ENCODE measurements around the gene SARS2. TPM values are rescaled to one million over a fixed set of nuclear protein-coding genes. Genes with fewer than 3 reads are reported as not detected.

Gene SARS2
- total RNA-seq, 1 experiment from 2014 or later, result 57.4 TPM

DNA sequence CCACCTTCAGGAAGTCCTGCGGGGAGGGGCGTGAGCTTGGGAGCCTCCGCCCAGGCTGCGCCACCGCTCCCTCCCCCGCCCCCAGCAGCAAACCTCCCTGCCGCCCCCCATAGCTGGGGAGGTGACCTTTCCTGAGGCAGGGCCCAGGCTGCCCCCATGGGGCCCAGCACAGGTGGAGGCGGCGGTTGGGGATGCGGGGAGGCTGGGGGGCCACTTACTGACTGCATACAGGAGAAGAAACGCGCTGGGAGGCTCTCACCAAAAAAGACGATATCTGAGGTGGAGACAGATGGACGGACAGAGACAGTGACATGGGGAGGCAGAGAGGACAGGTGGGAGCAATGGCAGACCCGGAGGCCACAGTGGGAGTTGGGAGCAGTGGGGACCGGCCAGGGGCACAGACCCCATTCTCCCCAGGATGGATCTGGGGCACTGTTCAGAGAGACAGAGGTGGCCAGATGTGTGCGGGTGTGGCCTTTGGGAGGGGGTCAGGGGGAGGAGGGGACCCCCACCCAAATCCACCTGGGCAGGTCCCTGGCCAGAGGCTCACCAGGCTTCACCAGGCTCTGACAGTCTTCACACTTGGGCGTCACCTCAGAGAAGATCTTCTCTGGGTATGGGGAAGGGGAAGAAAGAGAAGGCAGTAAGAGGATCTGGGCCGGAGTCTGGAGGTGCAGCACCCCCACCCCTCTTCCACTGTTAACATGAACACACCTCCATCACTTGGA lies 49.5 kb downstream of the SARS2 start:
- no peak overlapping the region for H2AFZ ChIP-seq (ENCODE audit: low read length)
- H4K5ac ChIP-seq (ENCODE audit: insufficient read length, low read depth, low read length), result no peak overlapping the region
- no peak for DNase-seq
- H2BK20ac ChIP-seq (ENCODE audit: low read depth, low read length, poor library complexity, severe bottlenecking), result no peak overlapping the region
- no peak overlapping the region for H2AK5ac ChIP-seq (ENCODE audit: insufficient read length, low read length)
- H2BK15ac ChIP-seq (ENCODE audit: low read depth, low read length), result no peak overlapping the region
- Mint-ChIP-seq H3K27ac (peak overlapping the region in 1 of 3 experiments; percentile 40; a peak in 2 of 7 replicates), H3K27me3 (ENCODE audit: low read depth) (no peaks in the 10 kb centered on the region), H3K4me1 (peaks cover 19 to 34% of the 10 kb centered on the region in 2 experiments), H3K4me3 (no peak overlapping the region), H3K36me3 (ENCODE audit: insufficient read depth in 1 of 3, low read depth in 3 of 3) (no peaks in the 10 kb centered on the region; a peak in 1 of 7 replicates), H3K9me3 (no peaks in the 10 kb centered on the region)
- H3K79me2 ChIP-seq (ENCODE audit: insufficient read depth, low read length), result no peaks in the 10 kb centered on the region
- no peak overlapping the region for H3K23ac ChIP-seq (ENCODE audit: insufficient read length, low read depth, low read length)
- H3T11ph ChIP-seq (ENCODE audit: low read length), result no peak overlapping the region
- H4K8ac ChIP-seq (replicated peaks; ENCODE audit: insufficient read length, low read depth, low read length), result no peak overlapping the region
- no peaks in the 10 kb centered on the region for H3K27me3 ChIP-seq (ENCODE audit: insufficient read depth, low read length)
- no peak overlapping the region for H3K18ac ChIP-seq (ENCODE audit: insufficient read length, low read depth, low read length)
- H3K4ac ChIP-seq (ENCODE audit: low read depth, low read length), result no peak overlapping the region
- no peak overlapping the region for H3K14ac ChIP-seq (ENCODE audit: insufficient read depth, low read length)
- H4K20me1 ChIP-seq (ENCODE audit: control insufficient read depth, insufficient read depth, insufficient read length), result peaks cover 3% of the 10 kb centered on the region
- no peak overlapping the region for H3K9ac ChIP-seq (ENCODE audit: extremely low read depth, insufficient read length, low read length)
- TF ChIP-seq, protein P1, sequence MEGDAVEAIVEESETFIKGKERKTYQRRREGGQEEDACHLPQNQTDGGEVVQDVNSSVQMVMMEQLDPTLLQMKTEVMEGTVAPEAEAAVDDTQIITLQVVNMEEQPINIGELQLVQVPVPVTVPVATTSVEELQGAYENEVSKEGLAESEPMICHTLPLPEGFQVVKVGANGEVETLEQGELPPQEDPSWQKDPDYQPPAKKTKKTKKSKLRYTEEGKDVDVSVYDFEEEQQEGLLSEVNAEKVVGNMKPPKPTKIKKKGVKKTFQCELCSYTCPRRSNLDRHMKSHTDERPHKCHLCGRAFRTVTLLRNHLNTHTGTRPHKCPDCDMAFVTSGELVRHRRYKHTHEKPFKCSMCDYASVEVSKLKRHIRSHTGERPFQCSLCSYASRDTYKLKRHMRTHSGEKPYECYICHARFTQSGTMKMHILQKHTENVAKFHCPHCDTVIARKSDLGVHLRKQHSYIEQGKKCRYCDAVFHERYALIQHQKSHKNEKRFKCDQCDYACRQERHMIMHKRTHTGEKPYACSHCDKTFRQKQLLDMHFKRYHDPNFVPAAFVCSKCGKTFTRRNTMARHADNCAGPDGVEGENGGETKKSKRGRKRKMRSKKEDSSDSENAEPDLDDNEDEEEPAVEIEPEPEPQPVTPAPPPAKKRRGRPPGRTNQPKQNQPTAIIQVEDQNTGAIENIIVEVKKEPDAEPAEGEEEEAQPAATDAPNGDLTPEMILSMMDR (conservative IDR thresholded peaks at IDR 0.05), result no peak
- H3K4me1 ChIP-seq (ENCODE audit: insufficient read depth, low read length), result peaks cover 3% of the 10 kb centered on the region; the same call in 1 of the 2 replicates
- H3K56ac ChIP-seq (ENCODE audit: insufficient read length, low read depth, low read length), result no peak overlapping the region
- H2BK12ac ChIP-seq (ENCODE audit: insufficient read length, low read depth, low read length), result no peak overlapping the region
- H3K27ac ChIP-seq (ENCODE audit: insufficient read length, low read depth, low read length), result no peak overlapping the region
- H3K9me3 ChIP-seq (ENCODE audit: control insufficient read depth, low read depth, low read length), result no peaks in the 10 kb centered on the region
- WGBS (ENCODE audit: extremely low coverage, insufficient read length, low lambda C conversion rate), result no CpG with 5 or more reads among the region's 19 CpGs
- H4K91ac ChIP-seq (ENCODE audit: insufficient read length, low read depth, low read length), result no peak overlapping the region
- H2BK5ac ChIP-seq (ENCODE audit: insufficient read length, low read length), result no peak overlapping the region
- no peak overlapping the region for H2BK120ac ChIP-seq (ENCODE audit: low read depth, low read length, poor library complexity, severe bottlenecking)
- H3K23me2 ChIP-seq (ENCODE audit: insufficient read length, low read depth, low read length, poor library complexity, severe bottlenecking), result no peaks in the 10 kb centered on the region
- no peak overlapping the region for H3K4me2 ChIP-seq (ENCODE audit: insufficient read depth, insufficient read length, low read length)
- H3K79me1 ChIP-seq (ENCODE audit: insufficient read depth, low read depth, low read length, poor library complexity, severe bottlenecking), result no peaks in the 10 kb centered on the region
